Gastroesophageal sphincter (tissue), 4 donors: ENCODE measurements around the gene PPP2R2B. TPM values are rescaled to one million over a fixed set of nuclear protein-coding genes. Genes with fewer than 3 reads are reported as not detected.

Experiments
- ATAC-seq: fragments of 150-250 bp; one replicate; pipeline ENCODE4 v1.9.1; 2016; ENCODE audit warnings: mild to moderate bottlenecking, moderate library complexity
- H3K27ac ChIP-seq, 4 donors: fragments of 200-600 bp; sonication (generic) in 3 of 4; 1 replicate in 3 of 4; 2 replicates in 1 of 4; pipeline ENCODE4 v1.5.1; 2016 to 2019
- H3K27me3 ChIP-seq: fragments of 200-600 bp; sonication (generic); one replicate; pipeline ENCODE4 v1.5.1; 2019
- H3K36me3 ChIP-seq, 2 donors: fragments of 200-600 bp; sonication (generic); one replicate each; pipeline ENCODE4 v1.5.1; 2019; ENCODE audit warnings: control low read depth in 1 of 2
- H3K4me1 ChIP-seq, 3 donors: fragments of 200-600 bp; sonication (generic); 1 replicate in 2 of 3; 2 replicates in 1 of 3; pipeline ENCODE4 v1.5.1; 2016 to 2019; ENCODE audit warnings: control low read depth in 2 of 3
- H3K4me3 ChIP-seq, 2 donors: fragments of 200-600 bp; sonication (generic); one replicate each; pipeline ENCODE4 v1.5.1; 2019; ENCODE audit warnings: mild to moderate bottlenecking in 1 of 2, moderate library complexity in 1 of 2
- H3K9me3 ChIP-seq, 3 donors: fragments of 200-600 bp; sonication (generic); one replicate each; pipeline ENCODE4 v1.5.1; 2017 to 2019; ENCODE audit warnings: control low read depth in 2 of 3
- EP300 ChIP-seq: sonication (generic); formaldehyde crosslinking; IDR thresholded peaks from one replicate; pipeline ENCODE4 v1.6.1; 2017; ENCODE audit warnings: antibody characterized with exemption, mild to moderate bottlenecking
- POLR2A ChIP-seq, 2 donors: fragments of 450-650 bp; IDR thresholded peaks; one replicate each; pipeline ENCODE4 v1.6.1; 2017; ENCODE audit warnings: antibody characterized with exemption in 2 of 2, mild to moderate bottlenecking in 2 of 2, moderate library complexity in 1 of 2
- POLR2AphosphoS5 ChIP-seq: sonication (generic); formaldehyde crosslinking; IDR thresholded peaks from one replicate; pipeline ENCODE4 v1.6.1; 2017; ENCODE audit warnings: antibody characterized with exemption
- WGBS, 2 donors: methylation state at CpG; one replicate each; pipeline ENCODE4 v1.1.5; 2018; ENCODE audit warnings: low coverage in 1 of 2; 5-methylcytosine and 5-hydroxymethylcytosine counted together
- total RNA-seq, 4 donors: library from RNA; depleted of rRNA; stranded (reverse); fragments of >200 nt; gene quantifications; one replicate each; pipeline ENCODE4 v1.1.0, GENCODE V29; 2016
- TF ChIP-seq, protein P1 (sequence below), 4 experiments: fragments of 200-600 bp in 2 of 4; fragments of 450-650 bp in 2 of 4; sonication (generic) in 1 of 4; IDR thresholded peaks; one replicate each; pipeline ENCODE4 v1.5.1; 2017 to 2019; ENCODE audit warnings: antibody characterized with exemption in 4 of 4, mild to moderate bottlenecking in 2 of 4, moderate library complexity in 2 of 4

The PPP2R2B gene
- total RNA-seq, 4 donors from 2014 or later: 1.0 to 3.0 (median 2.3) TPM

DNA sequence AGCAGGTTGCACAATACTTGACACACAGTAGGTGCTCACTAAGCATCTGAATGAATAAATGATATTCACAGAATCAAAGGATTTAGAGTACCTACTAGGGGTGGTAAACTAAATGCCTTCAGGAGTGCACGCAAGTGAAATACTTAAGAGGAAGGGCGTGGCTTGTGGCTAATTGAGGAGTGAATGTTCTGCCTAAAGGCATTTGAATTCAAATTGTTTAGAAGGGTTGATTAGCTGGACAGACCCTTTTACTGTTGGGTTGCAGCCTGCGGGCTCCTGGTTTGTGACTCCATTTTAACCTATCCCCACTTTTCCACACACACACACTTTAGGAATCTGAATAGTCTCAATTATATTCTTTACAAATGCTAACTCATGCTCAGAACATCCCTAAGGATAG lies 63.1 kb downstream of the PPP2R2B start:
- no peaks in the 10 kb centered on the region for H3K36me3 ChIP-seq
- no peak overlapping the region for H3K4me3 ChIP-seq
- no peak overlapping the region for H3K27ac ChIP-seq
- no peaks in the 10 kb centered on the region for H3K27me3 ChIP-seq
- no peaks in the 10 kb centered on the region for H3K9me3 ChIP-seq
- H3K4me1 ChIP-seq: no peaks in the 10 kb centered on the region
- TF ChIP-seq POLR2AphosphoS5 (no peak), EP300 (no peak), POLR2A (IDR thresholded peaks at IDR 0.05) (no peak)
- TF ChIP-seq, protein P1, sequence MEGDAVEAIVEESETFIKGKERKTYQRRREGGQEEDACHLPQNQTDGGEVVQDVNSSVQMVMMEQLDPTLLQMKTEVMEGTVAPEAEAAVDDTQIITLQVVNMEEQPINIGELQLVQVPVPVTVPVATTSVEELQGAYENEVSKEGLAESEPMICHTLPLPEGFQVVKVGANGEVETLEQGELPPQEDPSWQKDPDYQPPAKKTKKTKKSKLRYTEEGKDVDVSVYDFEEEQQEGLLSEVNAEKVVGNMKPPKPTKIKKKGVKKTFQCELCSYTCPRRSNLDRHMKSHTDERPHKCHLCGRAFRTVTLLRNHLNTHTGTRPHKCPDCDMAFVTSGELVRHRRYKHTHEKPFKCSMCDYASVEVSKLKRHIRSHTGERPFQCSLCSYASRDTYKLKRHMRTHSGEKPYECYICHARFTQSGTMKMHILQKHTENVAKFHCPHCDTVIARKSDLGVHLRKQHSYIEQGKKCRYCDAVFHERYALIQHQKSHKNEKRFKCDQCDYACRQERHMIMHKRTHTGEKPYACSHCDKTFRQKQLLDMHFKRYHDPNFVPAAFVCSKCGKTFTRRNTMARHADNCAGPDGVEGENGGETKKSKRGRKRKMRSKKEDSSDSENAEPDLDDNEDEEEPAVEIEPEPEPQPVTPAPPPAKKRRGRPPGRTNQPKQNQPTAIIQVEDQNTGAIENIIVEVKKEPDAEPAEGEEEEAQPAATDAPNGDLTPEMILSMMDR (IDR thresholded peaks at IDR 0.05): no peak
- WGBS, 2 donors: 70 to 77% methylated on average over 3 of the region's 3 CpGs
- no peak for ATAC-seq

DNA sequence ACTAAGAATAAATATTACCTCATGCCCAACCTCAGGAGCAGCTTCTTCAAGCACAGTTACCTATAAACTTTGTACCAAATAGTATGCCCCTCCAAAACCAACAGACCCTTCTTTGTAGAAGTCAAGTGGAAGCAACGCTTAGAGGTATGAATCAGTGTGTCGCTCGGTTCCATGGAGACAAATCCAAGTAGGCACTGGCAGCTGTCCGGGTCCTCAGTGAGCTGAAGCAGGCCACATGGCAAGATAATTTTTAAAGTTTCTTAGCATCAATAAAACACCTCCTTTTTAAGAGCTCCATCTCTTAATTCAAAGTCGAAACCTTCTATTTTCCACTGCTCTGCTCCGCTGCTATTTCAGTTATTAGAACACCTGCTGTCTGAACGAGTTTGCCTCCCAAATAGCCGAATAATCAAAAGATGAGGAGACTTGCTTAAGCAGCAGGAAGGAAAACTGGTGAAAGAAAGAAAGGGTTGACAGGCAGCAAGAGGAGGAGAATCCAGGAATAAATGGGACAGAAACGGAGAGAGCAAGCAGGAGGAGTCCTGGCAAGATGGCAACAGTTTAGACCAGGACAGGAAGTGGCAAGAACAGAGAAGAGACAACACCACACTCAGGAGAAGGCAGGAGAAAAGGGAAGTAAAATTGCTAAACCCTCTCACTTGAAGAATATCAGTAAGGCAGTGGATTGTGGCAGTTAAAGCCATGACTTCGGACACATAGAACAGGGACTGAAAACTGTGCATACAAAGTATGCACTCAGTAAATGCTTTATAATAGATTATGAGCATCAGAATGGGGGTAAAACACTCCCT lies 65.0 kb downstream of the PPP2R2B start:
- H3K4me3 ChIP-seq: no peak overlapping the region
- H3K27me3 ChIP-seq: no peaks in the 10 kb centered on the region
- no peaks in the 10 kb centered on the region for H3K36me3 ChIP-seq
- H3K4me1 ChIP-seq: no peaks in the 10 kb centered on the region
- 60 to 82% methylated on average over 1 to 10 of the region's 10 CpGs for WGBS, 2 donors
- TF ChIP-seq, protein P1 (IDR thresholded peaks at IDR 0.05): no peak
- no peak for TF ChIP-seq POLR2A (IDR thresholded peaks at IDR 0.05)
- no peak for TF ChIP-seq POLR2AphosphoS5
- TF ChIP-seq EP300: no peak
- no peaks in the 10 kb centered on the region for H3K9me3 ChIP-seq
- no peak for ATAC-seq
- no peak overlapping the region for H3K27ac ChIP-seq

GRCh38 chr5:146805081-146805480 lies 73.5 kb downstream of the PPP2R2B start:
- WGBS, 2 donors: 64 to 75% methylated on average over 1 of the region's 1 CpG
- no peak for ATAC-seq
- TF ChIP-seq POLR2AphosphoS5 (no peak), EP300 (no peak), POLR2A (IDR thresholded peaks at IDR 0.05) (no peak)
- TF ChIP-seq, protein P1 (IDR thresholded peaks at IDR 0.05): no peak
- Histone ChIP-seq H3K4me3 (no peak overlapping the region), H3K27me3 (peaks cover 34% of the 10 kb centered on the region), H3K36me3 (no peaks in the 10 kb centered on the region), H3K9me3 (no peaks in the 10 kb centered on the region), H3K27ac (no peak overlapping the region), H3K4me1 (no peaks in the 10 kb centered on the region)

- peaks cover 0 to 1% (median 0%) of the 10 kb centered on the region in 3 donors for H3K4me1 ChIP-seq
- H3K9me3 ChIP-seq: no peaks in the 10 kb centered on the region
- peaks cover 34% of the 10 kb centered on the region for H3K27me3 ChIP-seq
- H3K27ac ChIP-seq: no peak overlapping the region
- 33 to 52% methylated on average over 3 of the region's 3 CpGs for WGBS, 2 donors
- TF ChIP-seq POLR2A (IDR thresholded peaks at IDR 0.05) (no peak), EP300 (no peak), POLR2AphosphoS5 (no peak)
- TF ChIP-seq, protein P1 (IDR thresholded peaks at IDR 0.05): no peak
- no peak for ATAC-seq
- no peaks in the 10 kb centered on the region for H3K36me3 ChIP-seq
- H3K4me3 ChIP-seq: no peak overlapping the region
Measured at GRCh38 chr5:146802945-146803522, 75.5 kb downstream of the PPP2R2B start.

- Histone ChIP-seq H3K27me3 (peaks cover 34% of the 10 kb centered on the region), H3K36me3 (no peaks in the 10 kb centered on the region), H3K4me3 (no peak overlapping the region), H3K4me1 (peaks cover 0 to 7% (median 0%) of the 10 kb centered on the region in 3 donors), H3K9me3 (no peaks in the 10 kb centered on the region), H3K27ac (no peak overlapping the region)
- 64 to 65% methylated on average over 5 of the region's 5 CpGs for WGBS, 2 donors
- no peak for ATAC-seq
- TF ChIP-seq POLR2A (IDR thresholded peaks at IDR 0.05): no peak
- TF ChIP-seq EP300: no peak
- TF ChIP-seq, protein P1 (IDR thresholded peaks at IDR 0.05): no peak
- no peak for TF ChIP-seq POLR2AphosphoS5
Measured at GRCh38 chr5:146799671-146800070, 78.9 kb downstream of the PPP2R2B start.
